CD14-positive monocyte (primary cell): ENCODE data around the gene RAI1. TPM values are rescaled to one million over a fixed set of nuclear protein-coding genes. Genes with fewer than 3 reads are reported as not detected.

Experiments used
- DNase-seq, 3 donors: peaks; one replicate each; pipeline ENCODE4 v3.0.0-alpha.2; 2011 to 2022
- H2AFZ ChIP-seq: 2 replicates; pipeline ENCODE4 v1.6.0; 2012; ENCODE audit warnings: mild to moderate bottlenecking, low read depth, low read length, inconsistent platforms; ENCODE audit not compliant: insufficient read depth, poor library complexity, severe bottlenecking
- H3K27ac ChIP-seq, 2 donors: 1 replicate in 1 of 2; 2 replicates in 1 of 2; pipeline ENCODE4 v1.5.1; 2012 to 2013; ENCODE audit warnings: low read length in 2 of 2, control low read depth in 1 of 2, inconsistent platforms in 1 of 2, low read depth in 1 of 2, mild to moderate bottlenecking in 1 of 2
- H3K27me3 ChIP-seq, 2 donors: one replicate each; pipeline versions ENCODE4 v1.6.0 to v1.6.1; 2011 to 2013; ENCODE audit warnings: low read length in 2 of 2; ENCODE audit not compliant: control insufficient read depth in 2 of 2, insufficient read depth in 2 of 2
- H3K36me3 ChIP-seq, 2 donors: replicated peaks in 1 of 2; 1 replicate in 1 of 2; 2 replicates in 1 of 2; pipeline versions ENCODE4 v1.5.1 to v1.6.1; 2012 to 2013; ENCODE audit warnings: low read length in 2 of 2, control low read depth in 1 of 2, inconsistent platforms in 1 of 2, mild to moderate bottlenecking in 1 of 2; ENCODE audit not compliant: insufficient read depth in 2 of 2, control insufficient read depth in 1 of 2
- H3K4me1 ChIP-seq, 2 donors: 1 replicate in 1 of 2; 2 replicates in 1 of 2; pipeline versions ENCODE4 v1.5.1 to v1.6.1; 2012 to 2013; ENCODE audit warnings: low read length in 2 of 2, control low read depth in 1 of 2, inconsistent platforms in 1 of 2, mild to moderate bottlenecking in 1 of 2, moderate library complexity in 1 of 2; ENCODE audit not compliant: insufficient read depth in 2 of 2, control insufficient read depth in 1 of 2
- H3K4me2 ChIP-seq: replicated peaks from 2 replicates; pipeline ENCODE3; 2012; ENCODE audit warnings: low read length, moderate library complexity, mild to moderate bottlenecking; ENCODE audit not compliant: poor library complexity, severe bottlenecking; ENCODE audit errors: extremely low read depth
- H3K4me3 ChIP-seq, 3 experiments: fragments of 200-600 bp in 1 of 3; sonication (generic) in 1 of 3; replicated peaks in 1 of 3; 1 replicate in 2 of 3; 2 replicates in 1 of 3; pipeline ENCODE4 v1.5.1; 2011 to 2013; ENCODE audit warnings: low read length in 3 of 3, mild to moderate bottlenecking in 3 of 3, control low read depth in 2 of 3, low read depth in 2 of 3, inconsistent platforms in 1 of 3, moderate library complexity in 1 of 3
- H3K79me2 ChIP-seq: 2 replicates; pipeline ENCODE4 v1.6.0; 2012; ENCODE audit warnings: mild to moderate bottlenecking, control low read depth, inconsistent platforms, low read length, moderate library complexity; ENCODE audit not compliant: insufficient read depth
- H3K9ac ChIP-seq: 2 replicates; pipeline ENCODE4 v1.6.0; 2017; ENCODE audit warnings: low read length, mild to moderate bottlenecking; ENCODE audit not compliant: insufficient read depth, poor library complexity, severe bottlenecking
- H3K9me3 ChIP-seq, 2 donors: replicated peaks in 1 of 2; 1 replicate in 1 of 2; 2 replicates in 1 of 2; pipeline versions ENCODE4 v1.5.1 to v1.6.1; 2012 to 2013; ENCODE audit warnings: low read length in 2 of 2, control low read depth in 1 of 2; ENCODE audit not compliant: control insufficient read depth in 1 of 2, insufficient read depth in 1 of 2
- H4K20me1 ChIP-seq: 2 replicates; pipeline ENCODE4 v1.6.0; 2012; ENCODE audit warnings: mild to moderate bottlenecking, low read length, control low read depth, moderate library complexity; ENCODE audit not compliant: insufficient read depth
- H3K27ac Mint-ChIP-seq, 7 donors: one replicate each; pipeline ENCODE4 v1.8.0; 2020; ENCODE audit warnings: mild to moderate bottlenecking in 7 of 7, mixed read lengths in 7 of 7, moderate library complexity in 6 of 7, inconsistent platforms in 2 of 7
- H3K27me3 Mint-ChIP-seq, 3 donors: one replicate each; pipeline ENCODE4 v1.8.0; 2021 to 2022; ENCODE audit warnings: low read depth in 3 of 3, mild to moderate bottlenecking in 3 of 3, mixed read lengths in 3 of 3, moderate library complexity in 3 of 3, inconsistent platforms in 1 of 3
- H3K36me3 Mint-ChIP-seq, 2 donors: one replicate each; pipeline ENCODE4 v1.8.0; 2020; ENCODE audit warnings: mixed read lengths in 2 of 2, inconsistent platforms in 1 of 2, mild to moderate bottlenecking in 1 of 2
- H3K4me1 Mint-ChIP-seq: one replicate; pipeline ENCODE4 v1.8.0; 2020; ENCODE audit warnings: mild to moderate bottlenecking, mixed read lengths
- H3K4me3 Mint-ChIP-seq, 2 donors: one replicate each; pipeline ENCODE4 v1.8.0; 2020; ENCODE audit warnings: mild to moderate bottlenecking in 2 of 2, mixed read lengths in 2 of 2, moderate library complexity in 1 of 2
- H3K9me3 Mint-ChIP-seq, 7 donors: one replicate each; pipeline ENCODE4 v1.8.0; 2020 to 2022; ENCODE audit warnings: mixed read lengths in 7 of 7, mild to moderate bottlenecking in 6 of 7, moderate library complexity in 6 of 7, inconsistent platforms in 2 of 7
- CTCF ChIP-seq: fragments of 200-600 bp; IDR thresholded peaks from one replicate; pipeline ENCODE4 v1.8.0; 2022; ENCODE audit warnings: antibody characterized with exemption, mild to moderate bottlenecking
- WGBS: methylation state at CpG from one replicate; pipeline ENCODE4 v1.1.5; 2013; ENCODE audit warnings: missing lambda C conversion rate; ENCODE audit not compliant: insufficient coverage; 5-methylcytosine and 5-hydroxymethylcytosine counted together
- intact Hi-C, 2 donors: fragments of 100-400 bp; cut with micrococcal nuclease; formaldehyde crosslinking; loops; one replicate each; pipeline versions ENCODE4 v1.15.0 to v1.15.1; 2023
- polyA plus RNA-seq, 3 donors: library from polyadenylated mRNA; depleted of rRNA in 1 of 3; unstranded in 2 of 3; stranded (reverse) in 1 of 3; fragments of 300-500 nt in 2 of 3; fragments of >200 nt in 1 of 3; fragmentation: Illumina TruSeq in 2 of 3; gene quantifications; 1 replicate in 2 of 3; 2 replicates in 1 of 3; pipeline ENCODE4 v1.2.3, GENCODE V29; 2012 to 2021

Gene RAI1
- polyA plus RNA-seq, 3 donors, result 0.89 to 4.4 (median 1.5) TPM

DNA sequence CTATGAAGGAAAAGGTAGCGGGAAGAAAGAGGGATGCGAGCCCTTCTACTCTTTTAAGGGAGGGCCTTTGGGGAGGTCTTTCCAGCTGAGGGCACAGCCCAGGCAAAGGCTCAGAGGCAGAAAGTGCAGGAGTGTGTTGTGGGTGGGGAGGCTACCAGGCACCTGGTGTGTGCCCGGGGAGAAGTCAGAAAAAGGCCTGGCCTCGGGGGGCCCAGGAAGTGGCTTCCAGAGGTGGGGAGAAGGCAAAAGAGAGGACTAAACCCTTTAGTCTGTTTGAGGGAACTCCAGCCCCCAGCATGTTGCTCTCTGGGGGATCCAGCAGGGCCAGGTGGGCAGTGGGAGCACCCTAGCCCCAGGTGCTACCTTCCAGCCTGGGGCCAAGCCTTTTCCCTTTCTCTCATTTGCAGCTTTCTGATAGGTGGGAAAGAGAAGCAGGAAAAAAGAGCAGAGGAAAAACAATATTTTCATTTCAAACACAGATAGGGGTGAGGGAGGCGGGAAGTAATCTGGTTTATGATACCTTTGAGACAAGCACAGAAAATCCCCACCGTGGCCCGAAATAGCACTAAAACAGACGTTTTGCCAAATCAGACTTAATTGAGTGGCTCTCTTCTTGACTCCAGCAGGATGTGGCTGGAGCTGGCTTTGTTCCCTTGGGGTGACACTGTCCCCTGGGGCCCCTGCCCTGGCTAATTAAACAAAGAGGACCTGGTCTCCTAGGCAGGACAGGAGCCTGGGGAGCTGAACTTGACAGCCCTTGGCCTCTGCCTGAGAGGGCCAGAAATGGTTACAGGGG, 10.4 kb downstream of the RAI1 start:
- no peaks in the 10 kb centered on the region for H3K27me3 ChIP-seq
- no peak overlapping the region for H3K4me2 ChIP-seq

More for the DNA sequence above, 10.4 kb downstream of the RAI1 start:
- H3K79me2 ChIP-seq, result peaks cover 89% of the 10 kb centered on the region
- H3K9ac ChIP-seq, result no peak overlapping the region
- peak overlapping the region in 1 of 7 donors; percentile 78 for H3K27ac Mint-ChIP-seq
- no peaks in the 10 kb centered on the region for H3K36me3 ChIP-seq
- peaks cover 3 to 6% of the 10 kb centered on the region in 2 donors for H3K36me3 Mint-ChIP-seq
- peaks cover 38 to 57% of the 10 kb centered on the region in 2 donors for H3K4me1 ChIP-seq
- intact Hi-C loops, result loop anchor here in 1 of 2 donors (10.0 kb wide), 1 partner anchor 343 kb away; the partner anchor contains the start of genes ATPAF2 and GID4
- H2AFZ ChIP-seq, result no peak overlapping the region
- TF ChIP-seq CTCF, result no peak
- H3K4me3 Mint-ChIP-seq, result no peak overlapping the region
- peaks cover 0 to under 1% (median 0%) of the 10 kb centered on the region in 7 donors for H3K9me3 Mint-ChIP-seq
- no peak overlapping the region for H3K27ac ChIP-seq
- H3K4me3 ChIP-seq, result no peak overlapping the region
- peaks cover 0 to 6% (median 3%) of the 10 kb centered on the region in 3 donors for H3K27me3 Mint-ChIP-seq
- peaks cover 61% of the 10 kb centered on the region for H3K4me1 Mint-ChIP-seq
- no peak for DNase-seq
- 35% methylated on average over 7 of the region's 8 CpGs for WGBS
- H4K20me1 ChIP-seq, result peaks cover 22% of the 10 kb centered on the region
- no peaks in the 10 kb centered on the region for H3K9me3 ChIP-seq
